ENCODE measurements around the gene TNFRSF1A.
"Not testable (repeated sequence)": the region's sequence is repeated elsewhere in the genome, so short reads cannot be mapped to it uniquely, and the experiment has no call there.

TNFRSF1A gene

GRCh38 chr12:6295094-6295811 lies 46.6 kb downstream of the TNFRSF1A start:
- DNase-seq: no peak

GRCh38 chr12:6294156-6295093 lies 47.5 kb downstream of the TNFRSF1A start:
- DNase-seq: no peak

- no peak for DNase-seq
These were observed 49.3 kb downstream of the TNFRSF1A start for GRCh38 chr12:6292606-6293005.

GRCh38 chr12:6289906-6290305 lies 52.0 kb downstream of the TNFRSF1A start:
- DNase-seq: not testable (repeated sequence)

- DNase-seq: not testable (repeated sequence)
These were observed 52.8 kb downstream of the TNFRSF1A start for GRCh38 chr12:6289081-6289480.

GRCh38 chr12:6288235-6288634 lies 53.6 kb downstream of the TNFRSF1A start:
- DNase-seq: no peak

- DNase-seq: no peak
These were observed 56.2 kb downstream of the TNFRSF1A start for GRCh38 chr12:6285532-6286306.

GRCh38 chr12:6285063-6285477 lies 56.8 kb downstream of the TNFRSF1A start:
- peak; percentile 51 to 68 for DNase-seq

GRCh38 chr12:6284273-6284672 lies 57.6 kb downstream of the TNFRSF1A start:
- DNase-seq: no peak

GRCh38 chr12:6282453-6282840 lies 59.4 kb downstream of the TNFRSF1A start:
- DNase-seq: no peak

- no peak for DNase-seq
These were observed 60.6 kb downstream of the TNFRSF1A start for GRCh38 chr12:6281081-6281809.

GRCh38 chr12:6280672-6281071 lies 61.2 kb downstream of the TNFRSF1A start:
- DNase-seq: no peak

- DNase-seq: no peak
These were observed 61.8 kb downstream of the TNFRSF1A start for GRCh38 chr12:6280053-6280469.

- DNase-seq: no peak
These were observed 62.2 kb downstream of the TNFRSF1A start for GRCh38 chr12:6279631-6280030.

- no peak for DNase-seq
These were observed 62.6 kb downstream of the TNFRSF1A start for GRCh38 chr12:6279256-6279628.
